ENCODE measurements around the gene PTGR1. TPM values are rescaled to one million over a fixed set of nuclear protein-coding genes. Genes with fewer than 3 reads are reported as not detected.

Gene PTGR1
- total and polyA plus RNA-seq, 2 experiments from 2014 or later: 19.1 to 24.7 TPM

DNA sequence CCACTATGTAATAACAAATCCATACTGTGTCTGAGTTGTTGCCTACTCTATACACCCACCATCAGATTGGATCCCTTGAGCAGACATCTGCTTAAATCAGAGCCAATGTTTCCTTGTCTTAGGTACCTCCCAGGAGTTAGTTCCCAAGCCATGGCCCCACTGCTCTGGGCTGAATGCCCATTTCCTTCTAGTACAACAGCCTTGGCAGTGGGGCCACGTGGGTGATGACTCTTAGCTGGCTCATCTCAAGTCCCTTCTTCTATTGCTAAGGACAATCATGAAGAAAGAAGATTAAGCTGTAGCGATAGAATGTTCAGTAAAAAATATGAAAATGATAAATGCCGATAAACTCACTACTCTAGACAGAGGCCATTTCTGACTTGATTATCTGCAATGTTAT, 16.6 kb downstream of the PTGR1 start:
- Histone ChIP-seq H3K27ac (ENCODE audit: low read depth) (no peak overlapping the region), H3K36me3 (ENCODE audit: insufficient read depth) (peaks cover 5% of the 10 kb centered on the region; the same call in 1 of the 2 replicates), H3K4me1 (ENCODE audit: insufficient read depth) (no peaks in the 10 kb centered on the region), H3K27me3 (ENCODE audit: insufficient read depth) (no peaks in the 10 kb centered on the region), H3K4me2 (no peak overlapping the region), H3K4me3 (no peak overlapping the region), H3F3A (replicated peaks; ENCODE audit: low read depth) (no peaks in the 10 kb centered on the region), H2AFZ (no peak overlapping the region), H4K20me1 (replicated peaks; ENCODE audit: insufficient read depth) (no peaks in the 10 kb centered on the region), H3K79me2 (replicated peaks; ENCODE audit: insufficient read depth) (no peaks in the 10 kb centered on the region), H3K9me2 (ENCODE audit: insufficient read depth) (no peaks in the 10 kb centered on the region; the same call in 1 of the 2 replicates)
- Mint-ChIP-seq H3K4me1 (no peaks in the 10 kb centered on the region), H3K27me3 (ENCODE audit: insufficient read depth, low read depth, poor library complexity) (no peaks in the 10 kb centered on the region), H3K4me3 (no peak overlapping the region), H3K9me3 (no peaks in the 10 kb centered on the region), H3K36me3 (ENCODE audit: low read depth) (peaks cover 32% of the 10 kb centered on the region), H3K27ac (no peak overlapping the region)
- no peak for ATAC-seq
- DNase-seq (ENCODE audit: low spot score): no peak
- no peak for TF ChIP-seq ZNF331 (CRISPR knock-in tag; IDR thresholded peaks at IDR 0.05; ENCODE audit: low read depth)
- TF ChIP-seq, protein P1, sequence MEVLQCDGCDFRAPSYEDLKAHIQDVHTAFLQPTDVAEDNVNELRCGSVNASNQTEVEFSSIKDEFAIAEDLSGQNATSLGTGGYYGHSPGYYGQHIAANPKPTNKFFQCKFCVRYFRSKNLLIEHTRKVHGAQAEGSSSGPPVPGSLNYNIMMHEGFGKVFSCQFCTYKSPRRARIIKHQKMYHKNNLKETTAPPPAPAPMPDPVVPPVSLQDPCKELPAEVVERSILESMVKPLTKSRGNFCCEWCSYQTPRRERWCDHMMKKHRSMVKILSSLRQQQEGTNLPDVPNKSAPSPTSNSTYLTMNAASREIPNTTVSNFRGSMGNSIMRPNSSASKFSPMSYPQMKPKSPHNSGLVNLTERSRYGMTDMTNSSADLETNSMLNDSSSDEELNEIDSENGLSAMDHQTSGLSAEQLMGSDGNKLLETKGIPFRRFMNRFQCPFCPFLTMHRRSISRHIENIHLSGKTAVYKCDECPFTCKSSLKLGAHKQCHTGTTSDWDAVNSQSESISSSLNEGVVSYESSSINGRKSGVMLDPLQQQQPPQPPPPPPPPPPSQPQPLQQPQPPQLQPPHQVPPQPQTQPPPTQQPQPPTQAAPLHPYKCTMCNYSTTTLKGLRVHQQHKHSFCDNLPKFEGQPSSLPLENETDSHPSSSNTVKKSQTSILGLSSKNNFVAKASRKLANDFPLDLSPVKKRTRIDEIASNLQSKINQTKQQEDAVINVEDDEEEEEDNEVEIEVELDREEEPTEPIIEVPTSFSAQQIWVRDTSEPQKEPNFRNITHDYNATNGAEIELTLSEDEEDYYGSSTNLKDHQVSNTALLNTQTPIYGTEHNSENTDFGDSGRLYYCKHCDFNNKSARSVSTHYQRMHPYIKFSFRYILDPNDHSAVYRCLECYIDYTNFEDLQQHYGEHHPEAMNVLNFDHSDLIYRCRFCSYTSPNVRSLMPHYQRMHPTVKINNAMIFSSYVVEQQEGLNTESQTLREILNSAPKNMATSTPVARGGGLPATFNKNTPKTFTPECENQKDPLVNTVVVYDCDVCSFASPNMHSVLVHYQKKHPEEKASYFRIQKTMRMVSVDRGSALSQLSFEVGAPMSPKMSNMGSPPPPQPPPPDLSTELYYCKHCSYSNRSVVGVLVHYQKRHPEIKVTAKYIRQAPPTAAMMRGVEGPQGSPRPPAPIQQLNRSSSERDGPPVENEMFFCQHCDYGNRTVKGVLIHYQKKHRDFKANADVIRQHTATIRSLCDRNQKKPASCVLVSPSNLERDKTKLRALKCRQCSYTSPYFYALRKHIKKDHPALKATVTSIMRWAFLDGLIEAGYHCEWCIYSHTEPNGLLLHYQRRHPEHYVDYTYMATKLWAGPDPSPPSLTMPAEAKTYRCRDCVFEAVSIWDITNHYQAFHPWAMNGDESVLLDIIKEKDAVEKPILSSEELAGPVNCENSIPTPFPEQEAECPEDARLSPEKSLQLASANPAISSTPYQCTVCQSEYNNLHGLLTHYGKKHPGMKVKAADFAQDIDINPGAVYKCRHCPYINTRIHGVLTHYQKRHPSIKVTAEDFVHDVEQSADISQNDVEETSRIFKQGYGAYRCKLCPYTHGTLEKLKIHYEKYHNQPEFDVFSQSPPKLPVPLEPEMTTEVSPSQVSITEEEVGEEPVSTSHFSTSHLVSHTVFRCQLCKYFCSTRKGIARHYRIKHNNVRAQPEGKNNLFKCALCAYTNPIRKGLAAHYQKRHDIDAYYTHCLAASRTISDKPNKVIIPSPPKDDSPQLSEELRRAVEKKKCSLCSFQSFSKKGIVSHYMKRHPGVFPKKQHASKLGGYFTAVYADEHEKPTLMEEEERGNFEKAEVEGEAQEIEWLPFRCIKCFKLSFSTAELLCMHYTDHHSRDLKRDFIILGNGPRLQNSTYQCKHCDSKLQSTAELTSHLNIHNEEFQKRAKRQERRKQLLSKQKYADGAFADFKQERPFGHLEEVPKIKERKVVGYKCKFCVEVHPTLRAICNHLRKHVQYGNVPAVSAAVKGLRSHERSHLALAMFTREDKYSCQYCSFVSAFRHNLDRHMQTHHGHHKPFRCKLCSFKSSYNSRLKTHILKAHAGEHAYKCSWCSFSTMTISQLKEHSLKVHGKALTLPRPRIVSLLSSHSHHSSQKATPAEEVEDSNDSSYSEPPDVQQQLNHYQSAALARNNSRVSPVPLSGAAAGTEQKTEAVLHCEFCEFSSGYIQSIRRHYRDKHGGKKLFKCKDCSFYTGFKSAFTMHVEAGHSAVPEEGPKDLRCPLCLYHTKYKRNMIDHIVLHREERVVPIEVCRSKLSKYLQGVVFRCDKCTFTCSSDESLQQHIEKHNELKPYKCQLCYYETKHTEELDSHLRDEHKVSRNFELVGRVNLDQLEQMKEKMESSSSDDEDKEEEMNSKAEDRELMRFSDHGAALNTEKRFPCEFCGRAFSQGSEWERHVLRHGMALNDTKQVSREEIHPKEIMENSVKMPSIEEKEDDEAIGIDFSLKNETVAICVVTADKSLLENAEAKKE (CRISPR knock-in tag; IDR thresholded peaks at IDR 0.05): no peak
- TF ChIP-seq, protein P2, sequence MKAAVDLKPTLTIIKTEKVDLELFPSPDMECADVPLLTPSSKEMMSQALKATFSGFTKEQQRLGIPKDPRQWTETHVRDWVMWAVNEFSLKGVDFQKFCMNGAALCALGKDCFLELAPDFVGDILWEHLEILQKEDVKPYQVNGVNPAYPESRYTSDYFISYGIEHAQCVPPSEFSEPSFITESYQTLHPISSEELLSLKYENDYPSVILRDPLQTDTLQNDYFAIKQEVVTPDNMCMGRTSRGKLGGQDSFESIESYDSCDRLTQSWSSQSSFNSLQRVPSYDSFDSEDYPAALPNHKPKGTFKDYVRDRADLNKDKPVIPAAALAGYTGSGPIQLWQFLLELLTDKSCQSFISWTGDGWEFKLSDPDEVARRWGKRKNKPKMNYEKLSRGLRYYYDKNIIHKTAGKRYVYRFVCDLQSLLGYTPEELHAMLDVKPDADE (IDR thresholded peaks at IDR 0.05): no peak

DNA sequence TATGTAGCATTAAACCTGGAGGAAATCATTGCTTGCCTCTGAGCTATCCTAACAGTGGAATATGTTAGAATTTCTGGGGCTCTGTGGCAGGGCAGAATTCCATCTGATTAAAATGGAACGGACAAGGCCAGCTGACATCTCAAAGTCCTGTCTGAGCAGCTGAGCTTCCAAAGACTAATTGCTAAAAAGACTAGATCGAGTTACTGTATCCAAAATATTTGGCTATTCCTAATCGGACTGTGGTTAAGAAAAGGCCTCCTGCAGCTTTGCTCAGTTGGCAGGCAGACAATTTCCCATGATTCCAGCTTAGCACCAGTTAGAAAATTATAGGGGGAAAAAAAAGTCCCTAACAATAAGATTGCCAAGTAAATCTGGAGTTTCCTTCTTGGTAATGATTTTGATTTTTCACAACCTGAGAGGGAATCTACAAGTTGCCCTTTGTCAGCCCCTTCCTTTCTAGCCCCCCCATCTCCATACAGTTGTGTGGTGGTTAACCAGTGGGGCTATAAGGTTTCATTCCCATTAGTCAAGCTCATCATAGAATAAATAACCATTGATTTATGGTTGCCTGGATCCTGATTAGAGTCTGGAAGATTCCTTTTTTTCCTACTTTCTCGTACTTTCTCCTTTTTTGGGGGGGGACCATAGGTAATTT, 26.4 kb downstream of the PTGR1 start:
- no peak for DNase-seq (ENCODE audit: low spot score)
- Histone ChIP-seq H3F3A (replicated peaks; ENCODE audit: low read depth) (no peaks in the 10 kb centered on the region), H2AFZ (no peak overlapping the region), H4K20me1 (replicated peaks; ENCODE audit: insufficient read depth) (no peaks in the 10 kb centered on the region; the same call in 1 of the 2 replicates), H3K9me2 (ENCODE audit: insufficient read depth) (no peaks in the 10 kb centered on the region), H3K36me3 (ENCODE audit: insufficient read depth) (peaks cover 20% of the 10 kb centered on the region), H3K27me3 (ENCODE audit: insufficient read depth) (no peaks in the 10 kb centered on the region), H3K4me1 (ENCODE audit: insufficient read depth) (no peaks in the 10 kb centered on the region), H3K4me2 (no peak overlapping the region), H3K4me3 (no peak overlapping the region), H3K27ac (ENCODE audit: low read depth) (no peak overlapping the region), H3K79me2 (replicated peaks; ENCODE audit: insufficient read depth) (no peaks in the 10 kb centered on the region)
- H3K36me3 Mint-ChIP-seq (ENCODE audit: low read depth): peaks cover 82% of the 10 kb centered on the region
- ATAC-seq: no peak
- no peak overlapping the region for H3K4me3 Mint-ChIP-seq
- H3K9me3 Mint-ChIP-seq: peaks cover 19% of the 10 kb centered on the region
- no peaks in the 10 kb centered on the region for H3K4me1 Mint-ChIP-seq
- H3K27me3 Mint-ChIP-seq (ENCODE audit: insufficient read depth, low read depth, poor library complexity): peaks cover 5% of the 10 kb centered on the region
- no peak overlapping the region for H3K27ac Mint-ChIP-seq
- TF ChIP-seq, protein P3, sequence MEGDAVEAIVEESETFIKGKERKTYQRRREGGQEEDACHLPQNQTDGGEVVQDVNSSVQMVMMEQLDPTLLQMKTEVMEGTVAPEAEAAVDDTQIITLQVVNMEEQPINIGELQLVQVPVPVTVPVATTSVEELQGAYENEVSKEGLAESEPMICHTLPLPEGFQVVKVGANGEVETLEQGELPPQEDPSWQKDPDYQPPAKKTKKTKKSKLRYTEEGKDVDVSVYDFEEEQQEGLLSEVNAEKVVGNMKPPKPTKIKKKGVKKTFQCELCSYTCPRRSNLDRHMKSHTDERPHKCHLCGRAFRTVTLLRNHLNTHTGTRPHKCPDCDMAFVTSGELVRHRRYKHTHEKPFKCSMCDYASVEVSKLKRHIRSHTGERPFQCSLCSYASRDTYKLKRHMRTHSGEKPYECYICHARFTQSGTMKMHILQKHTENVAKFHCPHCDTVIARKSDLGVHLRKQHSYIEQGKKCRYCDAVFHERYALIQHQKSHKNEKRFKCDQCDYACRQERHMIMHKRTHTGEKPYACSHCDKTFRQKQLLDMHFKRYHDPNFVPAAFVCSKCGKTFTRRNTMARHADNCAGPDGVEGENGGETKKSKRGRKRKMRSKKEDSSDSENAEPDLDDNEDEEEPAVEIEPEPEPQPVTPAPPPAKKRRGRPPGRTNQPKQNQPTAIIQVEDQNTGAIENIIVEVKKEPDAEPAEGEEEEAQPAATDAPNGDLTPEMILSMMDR (conservative IDR thresholded peaks at IDR 0.05; ENCODE audit: low read depth in 2 of 2): no peak
- no peak for TF ChIP-seq ZNF114 (CRISPR knock-in tag; IDR thresholded peaks at IDR 0.05)
- TF ChIP-seq NANOG (IDR thresholded peaks at IDR 0.05; ENCODE audit: borderline replicate concordance): no peak
- TF ChIP-seq CREB1 (CRISPR knock-in tag; IDR thresholded peaks at IDR 0.05; ENCODE audit: low read depth): no peak
- no peak for TF ChIP-seq EZH2phosphoT487 (IDR thresholded peaks at IDR 0.05; ENCODE audit: unreplicated experiment)
- TF ChIP-seq STAT1 (IDR thresholded peaks at IDR 0.05; ENCODE audit: unreplicated experiment): no peak

All from GM23338 (cell line).